ENCODE results near the gene FKBP1B.

Gene FKBP1B

GRCh38 chr2:24072259-24072658 is 22.7 kb downstream of the FKBP1B start:
- H3K36me3 ChIP-seq (ENCODE audit: control insufficient read depth, insufficient read depth, low read length) = peaks cover 5% of the 10 kb centered on the region

DNA sequence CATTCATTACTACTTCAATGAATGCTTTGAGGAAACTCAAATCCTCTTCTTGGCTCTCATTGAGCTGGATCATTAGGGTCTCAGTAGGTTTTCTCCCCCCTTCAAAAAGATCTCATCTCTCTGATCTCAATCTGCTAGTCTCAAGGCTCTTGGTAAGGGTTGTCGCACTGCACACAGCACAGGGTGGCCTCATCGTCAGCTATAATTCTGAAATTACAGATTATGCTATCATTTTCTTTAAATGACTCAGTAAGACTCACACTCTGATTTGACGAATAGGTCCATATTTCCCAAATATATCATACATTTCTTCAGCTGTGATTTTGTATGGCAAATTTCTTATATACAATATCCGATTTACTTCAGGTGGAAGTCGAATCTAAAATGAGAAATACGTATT is 24.3 kb downstream of the FKBP1B start:
- H3K4ac ChIP-seq (ENCODE audit: low read depth, low read length) = no peak overlapping the region
- no peak overlapping the region for H4K5ac ChIP-seq (ENCODE audit: low read length)
- H3K27ac ChIP-seq (ENCODE audit: low read depth, low read length) = no peak overlapping the region
- no peak for DNase-seq
- H3K4me3 ChIP-seq (ENCODE audit: low read length) = no peak overlapping the region
- H3K36me3 ChIP-seq (ENCODE audit: control insufficient read depth, insufficient read depth, low read length) = peaks cover 5% of the 10 kb centered on the region
- H3K79me1 ChIP-seq (ENCODE audit: low read length) = peaks cover 12% of the 10 kb centered on the region
- no peaks in the 10 kb centered on the region for H3K4me1 ChIP-seq (ENCODE audit: control insufficient read depth, low read depth, low read length)
- H3K79me2 ChIP-seq (ENCODE audit: control insufficient read depth, insufficient read depth, low read length) = peaks cover 11% of the 10 kb centered on the region
- no peak overlapping the region for H3K4me2 ChIP-seq (ENCODE audit: low read length)
- no peak overlapping the region for H4K8ac ChIP-seq (ENCODE audit: low read depth, low read length)
- no peak overlapping the region for H2BK5ac ChIP-seq (ENCODE audit: low read length)
- H3K9ac ChIP-seq (ENCODE audit: low read length) = no peak overlapping the region
- H3K27me3 ChIP-seq (ENCODE audit: insufficient read depth, low read length, poor library complexity) = no peaks in the 10 kb centered on the region
- 100% methylated on average over 3 of the region's 6 CpGs for WGBS (ENCODE audit: extremely low coverage, insufficient coverage, low lambda C conversion rate)
- H3K18ac ChIP-seq (ENCODE audit: low read length) = no peak overlapping the region
- H2BK120ac ChIP-seq (ENCODE audit: low read depth, low read length) = no peak overlapping the region
- no peak overlapping the region for H2AK5ac ChIP-seq (ENCODE audit: low read length)
- no peak overlapping the region for H2BK15ac ChIP-seq (replicated peaks; ENCODE audit: low read depth)
- no peak overlapping the region for H3K23ac ChIP-seq (ENCODE audit: low read length)
- H3K56ac ChIP-seq (ENCODE audit: low read length) = no peak overlapping the region

More at GRCh38 chr2:24072259-24072658, 22.7 kb downstream of the FKBP1B start:
- peaks cover 12% of the 10 kb centered on the region for H3K79me1 ChIP-seq (ENCODE audit: low read length)
- H3K4me1 ChIP-seq (ENCODE audit: control insufficient read depth, low read depth, low read length) = no peaks in the 10 kb centered on the region
- no peak overlapping the region for H4K8ac ChIP-seq (ENCODE audit: low read depth, low read length)
- DNase-seq = no peak
- H3K23ac ChIP-seq (ENCODE audit: low read length) = no peak overlapping the region
- no peak overlapping the region for H2BK5ac ChIP-seq (ENCODE audit: low read length)
- no peak overlapping the region for H3K4me2 ChIP-seq (ENCODE audit: low read length)
- no peak overlapping the region for H3K56ac ChIP-seq (ENCODE audit: low read length)
- peaks cover 11% of the 10 kb centered on the region for H3K79me2 ChIP-seq (ENCODE audit: control insufficient read depth, insufficient read depth, low read length)
- WGBS (ENCODE audit: extremely low coverage, insufficient coverage, low lambda C conversion rate) = no CpG with 5 or more reads among the region's 4 CpGs
- no peak overlapping the region for H3K4me3 ChIP-seq (ENCODE audit: low read length)
- H2AK5ac ChIP-seq (ENCODE audit: low read length) = no peak overlapping the region
- no peak overlapping the region for H2BK120ac ChIP-seq (ENCODE audit: low read depth, low read length)
- H2BK15ac ChIP-seq (replicated peaks; ENCODE audit: low read depth) = no peak overlapping the region
- H4K5ac ChIP-seq (ENCODE audit: low read length) = no peak overlapping the region
- no peak overlapping the region for H3K9ac ChIP-seq (ENCODE audit: low read length)
- no peak overlapping the region for H3K4ac ChIP-seq (ENCODE audit: low read depth, low read length)
- no peak overlapping the region for H3K27ac ChIP-seq (ENCODE audit: low read depth, low read length)
- H3K27me3 ChIP-seq (ENCODE audit: insufficient read depth, low read length, poor library complexity) = no peaks in the 10 kb centered on the region
- no peak overlapping the region for H3K18ac ChIP-seq (ENCODE audit: low read length)

- no peak overlapping the region for H4K5ac ChIP-seq (ENCODE audit: low read length)
- H3K79me1 ChIP-seq (ENCODE audit: low read length) = peaks cover 7% of the 10 kb centered on the region
- no peaks in the 10 kb centered on the region for H3K4me1 ChIP-seq (ENCODE audit: control insufficient read depth, low read depth, low read length)
- DNase-seq = no peak
- no peak overlapping the region for H2BK120ac ChIP-seq (ENCODE audit: low read depth, low read length)
- H3K23ac ChIP-seq (ENCODE audit: low read length) = no peak overlapping the region
- peak overlapping the region; percentile 97 for H3K4me2 ChIP-seq (ENCODE audit: low read length)
- H3K18ac ChIP-seq (ENCODE audit: low read length) = no peak overlapping the region
- no peaks in the 10 kb centered on the region for H3K27me3 ChIP-seq (ENCODE audit: insufficient read depth, low read length, poor library complexity)
- peak overlapping the region; percentile 99 for H3K4me3 ChIP-seq (ENCODE audit: low read length)
- no peak overlapping the region for H2BK15ac ChIP-seq (replicated peaks; ENCODE audit: low read depth)
- H3K9ac ChIP-seq (ENCODE audit: low read length) = peak overlapping the region; percentile 95
- peak overlapping the region; percentile 100 for H3K56ac ChIP-seq (ENCODE audit: low read length)
- WGBS (ENCODE audit: extremely low coverage, insufficient coverage, low lambda C conversion rate) = no CpG with 5 or more reads among the region's 5 CpGs
- no peak overlapping the region for H3K27ac ChIP-seq (ENCODE audit: low read depth, low read length)
- no peak overlapping the region for H2AK5ac ChIP-seq (ENCODE audit: low read length)
- H4K8ac ChIP-seq (ENCODE audit: low read depth, low read length) = no peak overlapping the region
- H3K79me2 ChIP-seq (ENCODE audit: control insufficient read depth, insufficient read depth, low read length) = peaks cover 11% of the 10 kb centered on the region
- no peak overlapping the region for H3K4ac ChIP-seq (ENCODE audit: low read depth, low read length)
- H3K36me3 ChIP-seq (ENCODE audit: control insufficient read depth, insufficient read depth, low read length) = peaks cover 4% of the 10 kb centered on the region
- H2BK5ac ChIP-seq (ENCODE audit: low read length) = no peak overlapping the region
These were observed 25.7 kb downstream of the FKBP1B start for GRCh38 chr2:24075259-24075658.

DNA sequence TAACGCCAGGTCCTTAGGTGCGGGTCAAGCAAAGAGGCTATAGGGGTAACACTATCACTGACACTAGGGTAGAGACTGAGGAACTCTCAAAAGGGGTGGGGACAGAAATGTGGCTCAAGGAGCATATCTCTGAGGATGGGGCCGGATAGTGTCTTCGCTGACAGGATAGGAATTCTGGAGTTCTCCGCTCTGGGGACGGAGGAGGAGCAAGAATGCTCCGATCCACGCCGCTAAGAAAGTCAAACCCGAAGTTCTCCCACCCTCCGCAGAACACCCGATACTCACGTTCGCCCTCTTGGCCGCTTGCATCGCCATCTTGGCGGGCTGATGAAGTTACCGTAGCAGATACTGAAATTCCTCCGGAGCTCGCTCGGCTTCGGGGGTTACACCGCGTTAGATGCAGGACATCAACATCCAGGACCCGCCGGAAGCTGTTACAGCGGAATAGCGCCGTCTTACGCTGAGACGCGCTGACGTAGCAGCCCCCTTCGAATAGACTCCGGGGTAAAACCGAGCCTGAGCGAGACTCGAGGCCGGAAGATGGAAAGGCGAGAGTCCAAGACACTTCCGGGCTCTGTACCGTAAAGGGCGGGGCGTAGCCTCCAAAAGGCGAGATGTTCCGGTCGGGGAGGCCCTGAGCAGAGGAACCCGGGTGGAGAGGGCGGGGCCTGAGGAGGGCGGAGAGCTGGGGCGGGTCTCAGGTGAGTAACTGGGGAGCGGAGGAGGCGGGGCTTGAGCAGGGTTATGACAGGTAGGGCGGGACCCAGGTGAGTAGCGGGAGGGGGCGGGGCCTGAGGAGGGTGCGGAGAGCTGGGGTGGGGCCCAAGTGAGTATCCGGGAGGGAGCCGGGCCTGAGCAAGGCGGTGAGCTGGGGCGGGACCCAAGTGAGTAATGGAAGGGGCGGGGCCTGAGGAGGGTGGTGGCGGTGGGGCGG is 26.6 kb downstream of the FKBP1B start, which contains the start of gene SF3B6:
Gene SF3B6 (minus strand): TSS at position 412 of the 934 bp plus-strand sequence. CDS start 97 bp downstream, at position 315.
- Histone ChIP-seq H3K4me2 (ENCODE audit: low read length) (peak within 1 kb of the TSS; percentile 97), H2BK120ac (ENCODE audit: low read depth, low read length) (no peak within 1 kb of the TSS), H4K5ac (ENCODE audit: low read length) (no peak within 1 kb of the TSS), H3K9ac (ENCODE audit: low read length) (peak within 1 kb of the TSS; percentile 95), H3K4ac (ENCODE audit: low read depth, low read length) (no peak within 1 kb of the TSS), H3K27me3 (ENCODE audit: insufficient read depth, low read length, poor library complexity) (no peaks in the 10 kb centered on the region), H3K79me1 (ENCODE audit: low read length) (peaks cover 7% of the 10 kb centered on the region), H2AK5ac (ENCODE audit: low read length) (no peak within 1 kb of the TSS), H2BK5ac (ENCODE audit: low read length) (peak within 1 kb of the TSS; percentile 62), H3K18ac (ENCODE audit: low read length) (no peak within 1 kb of the TSS), H3K4me3 (ENCODE audit: low read length) (peak within 1 kb of the TSS; percentile 99), H3K27ac (ENCODE audit: low read depth, low read length) (peak within 1 kb of the TSS; percentile 38), H4K8ac (ENCODE audit: low read depth, low read length) (no peak within 1 kb of the TSS), H3K79me2 (ENCODE audit: control insufficient read depth, insufficient read depth, low read length) (peaks cover 11% of the 10 kb centered on the region), H3K36me3 (ENCODE audit: control insufficient read depth, insufficient read depth, low read length) (peaks cover 1% of the 10 kb centered on the region), H3K4me1 (ENCODE audit: control insufficient read depth, low read depth, low read length) (no peaks in the 10 kb centered on the region), H2BK15ac (replicated peaks; ENCODE audit: low read depth) (no peak within 1 kb of the TSS), H3K56ac (ENCODE audit: low read length) (peak within 1 kb of the TSS; percentile 100), H3K23ac (ENCODE audit: low read length) (no peak within 1 kb of the TSS)
- DNase-seq = peak; percentile 100
- WGBS (ENCODE audit: extremely low coverage, insufficient coverage, low lambda C conversion rate) = no CpG with 5 or more reads among the region's 64 CpGs

GRCh38 chr2:24076849-24077534 is 27.5 kb downstream of the FKBP1B start:
- WGBS (ENCODE audit: extremely low coverage, insufficient coverage, low lambda C conversion rate) = no CpG with 5 or more reads among the region's 41 CpGs

More at GRCh38 chr2:24076849-24077534, 27.5 kb downstream of the FKBP1B start:
- no peaks in the 10 kb centered on the region for H3K27me3 ChIP-seq (ENCODE audit: insufficient read depth, low read length, poor library complexity)
- H3K4ac ChIP-seq (ENCODE audit: low read depth, low read length) = no peak overlapping the region
- peaks cover 11% of the 10 kb centered on the region for H3K79me2 ChIP-seq (ENCODE audit: control insufficient read depth, insufficient read depth, low read length)
- H3K18ac ChIP-seq (ENCODE audit: low read length) = no peak overlapping the region
- H3K36me3 ChIP-seq (ENCODE audit: control insufficient read depth, insufficient read depth, low read length) = peaks cover 1% of the 10 kb centered on the region
- H4K8ac ChIP-seq (ENCODE audit: low read depth, low read length) = no peak overlapping the region
- H4K5ac ChIP-seq (ENCODE audit: low read length) = no peak overlapping the region
- peak; percentile 36 for DNase-seq
- peak overlapping the region; percentile 89 for H3K56ac ChIP-seq (ENCODE audit: low read length)
- no peak overlapping the region for H2BK120ac ChIP-seq (ENCODE audit: low read depth, low read length)
- H2BK15ac ChIP-seq (replicated peaks; ENCODE audit: low read depth) = no peak overlapping the region
- H2BK5ac ChIP-seq (ENCODE audit: low read length) = no peak overlapping the region
- H3K4me1 ChIP-seq (ENCODE audit: control insufficient read depth, low read depth, low read length) = no peaks in the 10 kb centered on the region
- H3K23ac ChIP-seq (ENCODE audit: low read length) = no peak overlapping the region
- H3K4me2 ChIP-seq (ENCODE audit: low read length) = peak overlapping the region; percentile 58
- H3K27ac ChIP-seq (ENCODE audit: low read depth, low read length) = peak overlapping the region; percentile 38
- H3K79me1 ChIP-seq (ENCODE audit: low read length) = peaks cover 7% of the 10 kb centered on the region
- peak overlapping the region; percentile 72 for H3K9ac ChIP-seq (ENCODE audit: low read length)
- peak overlapping the region; percentile 58 for H3K4me3 ChIP-seq (ENCODE audit: low read length)
- H2AK5ac ChIP-seq (ENCODE audit: low read length) = no peak overlapping the region
